GDM1 (cell line): ENCODE data around the gene SEMA3G.

Experiments used
- DNase-seq: peaks from one replicate; lab custom pipeline; 2025; lab: John Stamatoyannopoulos, UW

The SEMA3G gene

GRCh38 chr3:52438579-52439425 is 6.1 kb downstream of the SEMA3G start:
- DNase-seq, result no peak

- no peak for DNase-seq
Measured at GRCh38 chr3:52438104-52438376, 6.9 kb downstream of the SEMA3G start.

GRCh38 chr3:52437326-52438103 is 7.4 kb downstream of the SEMA3G start:
- DNase-seq, result no peak

GRCh38 chr3:52436500-52437149 is 8.3 kb downstream of the SEMA3G start:
- no peak for DNase-seq

- no peak for DNase-seq
Measured at GRCh38 chr3:52435246-52436101, 9.4 kb downstream of the SEMA3G start.

GRCh38 chr3:52434491-52435115 is 10.3 kb downstream of the SEMA3G start:
- DNase-seq, result no peak

- no peak for DNase-seq
Measured at GRCh38 chr3:52433996-52434479, 10.9 kb downstream of the SEMA3G start.

- no peak for DNase-seq
Measured at GRCh38 chr3:52433328-52433995, 11.4 kb downstream of the SEMA3G start.

GRCh38 chr3:52432691-52433141 is 12.2 kb downstream of the SEMA3G start:
- no peak for DNase-seq

GRCh38 chr3:52432225-52432624 is 12.7 kb downstream of the SEMA3G start:
- DNase-seq, result no peak

GRCh38 chr3:52431459-52432223 is 13.3 kb downstream of the SEMA3G start:
- no peak for DNase-seq

GRCh38 chr3:52430416-52430810 is 14.5 kb downstream of the SEMA3G start:
- no peak for DNase-seq

- no peak for DNase-seq
Measured at GRCh38 chr3:52429779-52430415, 15.0 kb downstream of the SEMA3G start.

GRCh38 chr3:52429031-52429430 is 15.9 kb downstream of the SEMA3G start:
- no peak for DNase-seq

GRCh38 chr3:52428151-52429005 is 16.5 kb downstream of the SEMA3G start:
- DNase-seq, result peak; percentile 29

GRCh38 chr3:52423173-52423572 is 21.7 kb downstream of the SEMA3G start:
- no peak for DNase-seq

- no peak for DNase-seq
Measured at GRCh38 chr3:52422669-52423068, 22.2 kb downstream of the SEMA3G start.

- no peak for DNase-seq
Measured at GRCh38 chr3:52420388-52420787, 24.5 kb downstream of the SEMA3G start.
